Activated CD8-positive, alpha-beta memory T cell treated with anti-CD3 and anti-CD28 coated beads, Interleukin-2, amount 10 ng/mL, durations not matched to agents 7 days and 5 days (primary cell): ENCODE results near the gene OR52M1. TPM values are rescaled to one million over a fixed set of nuclear protein-coding genes. Genes with fewer than 3 reads are reported as not detected.

Experiments
- ATAC-seq: fragments of 150-1000 bp; cut with Tn5 transposase; one replicate; pipeline ENCODE4 v1.10.0; 2021; ENCODE audit warnings: moderate library complexity
- CTCF ChIA-PET: fragments of 350-600 bp; sonication (Branson Sonifier 250); formaldehyde crosslinking; loops from one replicate; lab custom pipeline; 2021; ENCODE audit warnings: antibody characterized with exemption; lab: Charles Lee
- DNase-seq: peaks from one replicate; pipeline ENCODE4 v3.0.0-alpha.2; 2020
- H3K27ac Mint-ChIP-seq: one replicate; pipeline ENCODE4 v1.8.0; 2021; ENCODE audit warnings: mild to moderate bottlenecking, mixed read lengths
- H3K27me3 Mint-ChIP-seq: one replicate; pipeline ENCODE4 v1.8.0; 2021; ENCODE audit warnings: mixed read lengths
- H3K36me3 Mint-ChIP-seq: one replicate; pipeline ENCODE4 v1.8.0; 2021; ENCODE audit warnings: mild to moderate bottlenecking, mixed read lengths
- H3K4me1 Mint-ChIP-seq: one replicate; pipeline ENCODE4 v1.8.0; 2021; ENCODE audit warnings: mixed read lengths
- H3K4me3 Mint-ChIP-seq: one replicate; pipeline ENCODE4 v1.8.0; 2021; ENCODE audit warnings: mild to moderate bottlenecking, moderate library complexity, mixed read lengths
- H3K9me3 Mint-ChIP-seq: one replicate; pipeline ENCODE4 v1.8.0; 2022; ENCODE audit warnings: low read depth, mixed read lengths
- total RNA-seq, 2 experiments: library from RNA; stranded (reverse); gene quantifications; one replicate each; pipeline ENCODE4 v1.2.3, GENCODE V29; 2021

OR52M1 gene
- total RNA-seq, 2 experiments from 2014 or later, result not detected

- DNase-seq (peak; percentile 57), ATAC-seq (peak; percentile 69)
- Mint-ChIP-seq H3K9me3 (no peaks in the 10 kb centered on the region), H3K27ac (no peak overlapping the region), H3K4me3 (no peak overlapping the region), H3K4me1 (no peaks in the 10 kb centered on the region), H3K27me3 (peaks cover 9% of the 10 kb centered on the region), H3K36me3 (no peaks in the 10 kb centered on the region)
- CTCF ChIA-PET, result interaction anchor here (0.6 to 6.0 kb wide), 6 partner anchors 17 to 356 kb away, joined by 3 to 61 read pairs (median 3); no protein-coding TSS in a partner anchor
Measured at GRCh38 chr11:4539603-4540219, 5.3 kb upstream of the OR52M1 start.

GRCh38 chr11:4541071-4541470 lies 3.9 kb upstream of the OR52M1 start:
- no peak overlapping the region for H3K4me3 Mint-ChIP-seq
- H3K4me1 Mint-ChIP-seq, result no peaks in the 10 kb centered on the region
- no peak for DNase-seq

GRCh38 chr11:4543561-4543960 lies 1.4 kb upstream of the OR52M1 start:
- Mint-ChIP-seq H3K36me3 (no peaks in the 10 kb centered on the region), H3K4me1 (no peaks in the 10 kb centered on the region), H3K4me3 (no peak overlapping the region), H3K27ac (no peak overlapping the region), H3K9me3 (no peaks in the 10 kb centered on the region), H3K27me3 (peaks cover 17% of the 10 kb centered on the region)
- CTCF ChIA-PET, result interaction anchor here (6.0 kb wide), 1 partner anchor 357 kb away, joined by 61 read pairs; no protein-coding TSS in a partner anchor
- ATAC-seq, result no peak
- no peak for DNase-seq

More at GRCh38 chr11:4541071-4541470, 3.9 kb upstream of the OR52M1 start:
- ATAC-seq, result no peak
- Mint-ChIP-seq H3K36me3 (no peaks in the 10 kb centered on the region), H3K27me3 (peaks cover 9% of the 10 kb centered on the region), H3K27ac (no peak overlapping the region), H3K9me3 (no peaks in the 10 kb centered on the region)
- CTCF ChIA-PET, result interaction anchor here (3.2 to 6.0 kb wide), 2 partner anchors 354 to 358 kb away, joined by 20 to 61 read pairs; no protein-coding TSS in a partner anchor

- ATAC-seq (no peak), DNase-seq (no peak)
- H3K36me3 Mint-ChIP-seq, result no peaks in the 10 kb centered on the region
- H3K27me3 Mint-ChIP-seq, result peaks cover 12% of the 10 kb centered on the region
- no peaks in the 10 kb centered on the region for H3K9me3 Mint-ChIP-seq
- no peak overlapping the region for H3K27ac Mint-ChIP-seq
- no peaks in the 10 kb centered on the region for H3K4me1 Mint-ChIP-seq
- CTCF ChIA-PET, result interaction anchor here (3.0 kb wide), 1 partner anchor 359 kb away, joined by 15 read pairs; no protein-coding TSS in a partner anchor
- H3K4me3 Mint-ChIP-seq, result no peak overlapping the region
Measured at GRCh38 chr11:4546878-4547277, 1.9 kb downstream of the OR52M1 start.

- ATAC-seq (no peak), DNase-seq (no peak)
- Mint-ChIP-seq H3K9me3 (no peaks in the 10 kb centered on the region), H3K36me3 (no peaks in the 10 kb centered on the region), H3K4me3 (no peak overlapping the region), H3K27ac (no peak overlapping the region), H3K27me3 (peaks cover 7% of the 10 kb centered on the region), H3K4me1 (no peaks in the 10 kb centered on the region)
- CTCF ChIA-PET, result interaction anchor here (3.0 kb wide), 1 partner anchor 360 kb away, joined by 15 read pairs; no protein-coding TSS in a partner anchor
Measured at GRCh38 chr11:4547416-4547815, 2.4 kb downstream of the OR52M1 start.

- Mint-ChIP-seq H3K27me3 (peaks cover 7% of the 10 kb centered on the region), H3K27ac (no peak overlapping the region), H3K4me3 (no peak overlapping the region), H3K9me3 (no peaks in the 10 kb centered on the region), H3K36me3 (no peaks in the 10 kb centered on the region), H3K4me1 (no peaks in the 10 kb centered on the region)
- ATAC-seq (no peak), DNase-seq (no peak)
- CTCF ChIA-PET, result interaction anchor here (2.1 kb wide), 1 partner anchor 364 kb away, joined by 13 read pairs; no protein-coding TSS in a partner anchor
Measured at GRCh38 chr11:4551346-4551979, 6.5 kb downstream of the OR52M1 start.

- Mint-ChIP-seq H3K4me3 (no peak overlapping the region), H3K36me3 (no peaks in the 10 kb centered on the region), H3K27me3 (peaks cover 36% of the 10 kb centered on the region), H3K4me1 (no peaks in the 10 kb centered on the region), H3K9me3 (no peaks in the 10 kb centered on the region), H3K27ac (no peak overlapping the region)
- no peak for DNase-seq
- ATAC-seq, result no peak
- CTCF ChIA-PET, result interaction anchor here (1.0 kb wide), 1 partner anchor 77 kb away, joined by 3 read pairs; the partner anchor contains the start of gene OR51D1
Measured at GRCh38 chr11:4559527-4560440, 14.8 kb downstream of the OR52M1 start.

GRCh38 chr11:4560467-4560866 lies 15.5 kb downstream of the OR52M1 start:
- H3K4me1 Mint-ChIP-seq, result no peaks in the 10 kb centered on the region
- no peak for DNase-seq
- CTCF ChIA-PET, result interaction anchor here (1.0 kb wide), 1 partner anchor 77 kb away, joined by 3 read pairs; the partner anchor contains the start of gene OR51D1
- no peaks in the 10 kb centered on the region for H3K36me3 Mint-ChIP-seq
- no peak overlapping the region for H3K4me3 Mint-ChIP-seq
- H3K27me3 Mint-ChIP-seq, result peaks cover 36% of the 10 kb centered on the region
- no peak for ATAC-seq
- H3K9me3 Mint-ChIP-seq, result no peaks in the 10 kb centered on the region
- no peak overlapping the region for H3K27ac Mint-ChIP-seq

- no peaks in the 10 kb centered on the region for H3K9me3 Mint-ChIP-seq
- no peaks in the 10 kb centered on the region for H3K4me1 Mint-ChIP-seq
- peaks cover 27% of the 10 kb centered on the region for H3K27me3 Mint-ChIP-seq
- ATAC-seq (no peak), DNase-seq (no peak)
- no peaks in the 10 kb centered on the region for H3K36me3 Mint-ChIP-seq
- no peak overlapping the region for H3K4me3 Mint-ChIP-seq
- H3K27ac Mint-ChIP-seq, result no peak overlapping the region
- CTCF ChIA-PET, result no interaction called here
Measured at GRCh38 chr11:4565371-4565770, 20.4 kb downstream of the OR52M1 start.

- H3K27ac Mint-ChIP-seq, result no peak overlapping the region
- CTCF ChIA-PET, result no interaction called here
- no peaks in the 10 kb centered on the region for H3K36me3 Mint-ChIP-seq
- peaks cover 5% of the 10 kb centered on the region for H3K27me3 Mint-ChIP-seq
- H3K9me3 Mint-ChIP-seq, result no peaks in the 10 kb centered on the region
- no peaks in the 10 kb centered on the region for H3K4me1 Mint-ChIP-seq
- no peak overlapping the region for H3K4me3 Mint-ChIP-seq
- ATAC-seq, result no peak
- DNase-seq, result no peak
Measured at GRCh38 chr11:4569075-4569474, 24.1 kb downstream of the OR52M1 start.

- ATAC-seq (no peak), DNase-seq (no peak)
- CTCF ChIA-PET, result no interaction called here
- H3K36me3 Mint-ChIP-seq, result no peaks in the 10 kb centered on the region
- peaks cover 29% of the 10 kb centered on the region for H3K27me3 Mint-ChIP-seq
- no peak overlapping the region for H3K27ac Mint-ChIP-seq
- H3K9me3 Mint-ChIP-seq, result no peaks in the 10 kb centered on the region
- H3K4me3 Mint-ChIP-seq, result no peak overlapping the region
- H3K4me1 Mint-ChIP-seq, result peaks cover 6% of the 10 kb centered on the region
Measured at GRCh38 chr11:4576880-4577279, 31.9 kb downstream of the OR52M1 start.

GRCh38 chr11:4577761-4578160 lies 32.8 kb downstream of the OR52M1 start:
- no peaks in the 10 kb centered on the region for H3K36me3 Mint-ChIP-seq
- CTCF ChIA-PET, result no interaction called here
- DNase-seq (no peak), ATAC-seq (no peak)
- H3K4me1 Mint-ChIP-seq, result peaks cover 6% of the 10 kb centered on the region
- no peaks in the 10 kb centered on the region for H3K9me3 Mint-ChIP-seq
- H3K4me3 Mint-ChIP-seq, result no peak overlapping the region
- H3K27ac Mint-ChIP-seq, result no peak overlapping the region
- H3K27me3 Mint-ChIP-seq, result peaks cover 32% of the 10 kb centered on the region

GRCh38 chr11:4578624-4579023 lies 33.6 kb downstream of the OR52M1 start:
- CTCF ChIA-PET, result no interaction called here
- no peaks in the 10 kb centered on the region for H3K9me3 Mint-ChIP-seq

More at GRCh38 chr11:4578624-4579023, 33.6 kb downstream of the OR52M1 start:
- Mint-ChIP-seq H3K4me3 (no peak overlapping the region), H3K27me3 (peaks cover 33% of the 10 kb centered on the region), H3K27ac (no peak overlapping the region), H3K4me1 (peaks cover 6% of the 10 kb centered on the region), H3K36me3 (no peaks in the 10 kb centered on the region)
- DNase-seq (no peak), ATAC-seq (no peak)
